Measurements from ENCODE around the gene PWP2. TPM values are rescaled to one million over a fixed set of nuclear protein-coding genes. Genes with fewer than 3 reads are reported as not detected.
"Not testable (repeated sequence)": the region's sequence is repeated elsewhere in the genome, so short reads cannot be mapped to it uniquely, and the experiment has no call there.

PWP2 gene
- polyA plus RNA-seq, 4 donors: 2.4 to 10.1 (median 5.5) TPM

DNA sequence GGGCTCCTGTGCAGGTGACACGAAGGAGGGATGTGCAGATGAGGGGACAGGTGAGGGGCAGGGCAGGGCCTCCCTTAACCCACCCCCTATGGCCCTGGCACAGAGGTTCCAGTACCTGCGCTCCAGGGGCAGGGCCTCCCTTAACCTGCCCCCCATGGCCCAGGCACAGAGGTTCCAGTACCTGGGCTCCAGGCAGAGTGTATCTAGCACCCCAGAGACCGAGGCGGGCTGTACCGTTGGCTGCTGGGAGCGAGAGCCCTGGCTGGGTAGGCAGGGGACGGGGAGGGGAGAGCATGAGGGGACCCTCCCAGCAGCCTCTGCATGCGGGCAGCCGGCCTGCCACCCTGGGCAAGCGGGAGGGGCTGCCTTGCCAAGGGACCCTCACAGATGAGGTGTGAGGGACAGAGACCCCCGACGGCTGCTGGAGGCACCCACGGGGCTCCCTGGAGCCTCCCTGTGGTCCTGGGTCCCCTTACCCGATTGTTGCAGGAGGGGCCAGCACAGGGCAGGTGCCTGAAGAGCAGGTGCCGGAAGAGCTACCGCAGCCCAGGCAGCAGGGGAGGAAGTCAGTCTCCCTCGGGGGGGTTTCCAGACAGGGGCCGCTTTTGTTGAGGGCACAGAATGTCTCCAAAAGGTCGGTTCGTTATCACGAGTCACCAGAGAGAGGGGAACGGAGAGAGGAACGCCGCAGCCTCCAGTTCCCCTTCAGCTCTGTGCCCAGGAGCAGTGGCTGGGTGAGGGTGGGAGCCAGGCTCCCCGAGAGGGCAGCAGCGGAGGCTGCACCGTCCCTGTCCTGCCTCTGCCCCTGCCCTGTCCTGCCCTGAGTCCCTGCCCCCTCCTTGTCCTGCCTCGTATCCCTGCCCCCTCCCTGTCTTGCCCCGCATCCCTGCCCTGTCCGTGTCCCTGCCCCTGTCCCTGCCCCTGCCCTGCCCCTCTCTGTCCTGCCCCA lies 52.4 kb downstream of the PWP2 start:
- not testable (repeated sequence) for DNase-seq (ENCODE audit: low read depth in 4 of 4, low spot score in 3 of 4)

DNA sequence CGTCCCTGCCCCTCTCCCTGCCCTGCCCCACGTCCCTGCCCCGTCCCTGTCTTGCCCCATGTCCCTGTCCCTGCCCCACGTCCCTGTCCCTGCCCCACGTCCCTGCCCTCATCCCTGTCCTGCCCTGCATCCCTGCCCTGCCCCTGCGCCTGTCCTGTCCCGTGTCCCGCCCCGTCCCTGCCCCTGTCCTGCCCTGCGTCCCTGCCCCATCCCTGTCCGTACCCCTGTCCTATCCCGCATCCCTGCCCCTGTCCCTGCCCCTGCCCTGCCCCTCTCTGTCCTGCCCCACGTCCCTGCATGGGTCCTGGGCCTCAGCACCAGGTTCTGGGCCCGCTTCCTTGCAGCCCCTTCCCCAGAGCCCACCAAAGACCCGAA lies 53.1 kb downstream of the PWP2 start:
- not testable (repeated sequence) for DNase-seq (ENCODE audit: low read depth in 4 of 4, low spot score in 3 of 4)

DNA sequence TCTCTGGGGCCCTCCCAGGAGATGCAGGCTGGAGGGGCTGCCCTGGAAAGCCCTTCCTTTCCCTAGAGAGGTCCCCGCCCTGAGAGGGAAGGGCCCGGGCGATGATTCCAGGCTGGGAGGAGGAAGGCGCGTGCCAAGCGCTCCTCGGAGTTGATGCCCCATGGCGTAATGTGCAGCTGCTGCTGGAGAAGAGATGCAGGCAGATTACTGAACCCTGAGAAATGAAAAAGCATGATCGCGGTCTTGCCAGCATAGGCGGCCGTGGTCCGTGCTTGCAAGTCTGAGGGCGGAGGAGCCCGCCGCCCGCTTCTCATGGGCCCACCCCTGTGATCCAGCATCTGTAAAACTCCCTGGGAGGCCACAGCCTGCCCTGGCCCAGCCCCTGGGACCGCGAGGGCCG lies 53.6 kb downstream of the PWP2 start:
- DNase-seq (ENCODE audit: low read depth in 4 of 4, low spot score in 3 of 4): not testable (repeated sequence)

DNA sequence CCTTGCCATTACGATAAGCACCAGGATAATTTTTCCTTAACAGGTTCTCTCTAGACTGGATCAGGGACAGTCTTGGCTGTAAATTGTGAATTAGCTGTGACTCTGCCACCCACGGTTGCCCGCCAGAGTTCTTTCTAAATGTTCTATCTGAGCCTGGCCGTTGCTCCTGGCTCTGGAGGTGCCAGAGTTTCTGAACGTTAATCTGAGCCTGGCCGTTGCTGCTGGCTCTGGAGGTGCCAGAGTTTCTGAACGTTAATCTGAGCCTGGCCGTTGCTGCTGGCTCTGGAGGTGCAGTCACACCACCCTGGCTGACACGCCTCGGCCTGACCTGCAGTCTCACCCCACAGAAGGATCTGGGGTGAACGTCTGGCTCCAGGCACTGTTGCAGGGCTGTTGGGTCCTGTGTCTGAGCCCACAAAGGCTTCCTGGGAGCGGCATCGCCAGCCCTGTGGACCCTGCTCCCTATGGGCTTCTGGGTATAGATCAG lies 56.0 kb downstream of the PWP2 start:
- not testable (repeated sequence) for DNase-seq (ENCODE audit: low read depth in 4 of 4, low spot score in 3 of 4)

DNA sequence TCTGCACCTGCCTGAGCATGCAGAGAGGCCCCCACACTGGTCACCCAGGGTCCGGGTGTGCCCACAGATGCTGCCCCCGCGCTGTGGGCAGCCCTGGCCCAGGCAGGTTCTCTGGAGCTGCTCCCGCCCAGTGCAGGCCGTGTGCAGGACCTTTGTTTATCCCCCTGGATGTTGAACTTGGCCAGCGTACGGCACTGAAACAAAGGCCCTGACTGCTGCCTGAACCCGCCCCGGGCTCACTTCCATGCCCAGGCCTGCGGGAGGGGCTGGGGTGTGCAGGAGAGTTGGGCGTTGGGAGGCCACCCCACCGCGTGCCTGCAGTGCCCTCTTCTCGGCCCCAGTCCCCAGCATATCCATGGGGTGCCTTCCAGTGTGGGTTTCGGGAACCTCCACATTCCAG lies 58.7 kb downstream of the PWP2 start:
- not testable (repeated sequence) for DNase-seq (ENCODE audit: low read depth in 4 of 4, low spot score in 3 of 4)

DNA sequence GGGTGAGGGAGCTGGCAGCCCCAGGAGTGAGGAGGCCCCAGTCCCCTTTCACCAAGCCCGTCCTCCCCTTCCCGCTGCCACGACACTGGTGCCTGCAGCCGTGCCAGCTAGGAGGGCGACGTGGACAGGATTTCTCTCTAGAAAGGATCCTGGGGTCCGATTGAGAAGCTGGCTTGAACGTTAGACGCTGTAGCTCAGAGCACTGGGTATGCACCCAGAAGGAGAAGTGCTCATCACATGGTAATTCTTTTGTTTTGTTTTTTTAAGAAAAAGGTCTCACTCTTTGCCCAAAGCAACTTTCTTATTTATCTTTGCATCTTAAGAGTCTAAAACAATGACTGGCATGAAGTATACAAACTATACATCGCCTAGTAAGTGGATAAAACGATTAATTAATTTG lies 60.3 kb downstream of the PWP2 start:
- not testable (repeated sequence) for DNase-seq (ENCODE audit: low read depth in 4 of 4, low spot score in 3 of 4)

DNA sequence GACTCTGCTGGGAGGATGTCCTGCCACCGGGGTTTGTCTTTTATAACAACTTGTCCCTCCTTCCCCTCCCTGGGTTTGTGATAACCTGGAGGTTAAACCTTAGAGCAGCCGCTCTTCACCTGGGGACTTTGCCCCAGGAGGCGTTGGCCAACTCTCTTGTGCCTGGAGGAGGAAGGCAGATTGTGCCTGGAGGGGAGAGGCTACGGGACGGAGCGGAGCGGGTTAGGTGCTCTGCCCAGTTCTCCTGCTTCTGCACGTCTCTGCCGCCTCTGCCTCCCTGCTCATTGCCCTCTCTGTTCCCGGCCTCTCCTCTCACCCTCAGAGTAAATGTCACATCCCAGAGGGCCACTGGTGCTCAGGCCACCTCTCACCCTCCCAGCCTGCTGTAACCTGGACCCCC lies 63.1 kb downstream of the PWP2 start:
- not testable (repeated sequence) for DNase-seq (ENCODE audit: low read depth in 4 of 4, low spot score in 3 of 4)

DNA sequence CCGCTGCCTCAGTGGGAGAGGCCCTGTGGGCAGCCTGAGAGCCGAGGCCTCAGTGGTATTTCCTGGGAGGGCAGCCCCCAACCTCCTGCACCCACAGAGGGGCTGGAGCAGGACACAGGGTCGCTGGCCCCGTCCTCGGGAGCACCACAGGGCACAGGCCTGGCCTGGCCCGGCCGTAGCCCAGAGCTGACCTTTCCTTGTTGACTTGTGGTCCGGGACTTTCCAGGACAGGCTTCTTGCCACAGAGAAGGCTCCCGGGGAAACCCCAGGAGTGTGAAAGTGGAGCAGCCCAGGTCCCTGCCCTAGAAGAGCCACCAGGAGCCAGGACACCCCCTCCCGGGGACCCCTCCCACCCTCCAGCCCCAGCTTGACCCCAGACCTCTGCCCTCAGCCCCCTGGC lies 63.7 kb downstream of the PWP2 start:
- DNase-seq (ENCODE audit: low read depth in 4 of 4, low spot score in 3 of 4): not testable (repeated sequence)

DNA sequence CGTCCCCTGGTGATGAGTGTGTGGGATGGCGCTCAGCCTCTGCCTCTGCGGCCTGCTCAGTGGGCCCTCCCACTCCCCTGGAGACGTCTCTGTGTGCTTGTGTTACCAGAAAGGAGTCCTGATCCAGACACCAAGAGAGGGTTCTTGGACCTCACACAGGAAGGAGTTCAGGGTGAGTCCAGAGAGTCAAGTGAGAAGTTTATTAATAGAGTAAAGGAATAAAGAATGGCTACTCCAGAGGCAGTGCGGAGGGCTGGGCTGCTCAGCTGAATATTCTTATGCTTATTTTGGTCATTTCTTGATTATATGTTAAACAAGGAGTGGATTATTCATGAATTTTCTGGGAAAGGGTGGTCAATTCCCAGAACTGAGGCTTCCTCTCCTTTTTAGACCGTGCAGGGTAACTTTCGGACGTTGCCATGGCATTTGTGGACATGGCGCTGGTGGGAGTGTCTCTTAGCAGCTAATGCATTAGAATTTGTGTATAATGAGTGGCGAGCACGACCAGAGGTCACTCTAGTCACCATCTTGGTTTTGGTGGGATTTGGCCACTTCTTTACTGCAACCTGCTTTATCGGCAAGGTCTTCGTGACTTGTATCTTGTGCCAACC lies 64.9 kb downstream of the PWP2 start:
- not testable (repeated sequence) for DNase-seq (ENCODE audit: low read depth in 4 of 4, low spot score in 3 of 4)

DNA sequence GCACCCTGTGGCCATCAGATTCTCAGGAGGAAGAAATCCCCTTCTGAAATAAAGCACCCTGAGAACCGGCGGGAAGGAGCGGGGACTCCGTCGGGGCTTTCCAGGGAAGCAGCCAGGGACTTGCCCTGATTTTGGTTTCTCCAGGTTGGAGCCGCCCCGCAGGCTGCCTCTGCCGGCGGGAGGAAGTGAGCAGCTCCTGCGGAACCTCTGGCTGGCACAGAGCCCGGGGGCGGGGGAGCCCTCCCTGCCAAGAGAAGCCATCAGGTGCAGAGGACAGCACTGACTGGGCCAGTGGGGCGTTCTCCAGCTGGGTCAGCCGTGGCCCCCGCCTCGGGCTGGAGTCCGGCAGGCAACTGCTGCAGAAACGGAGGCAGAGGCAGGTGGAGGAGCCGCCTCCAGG lies 65.5 kb downstream of the PWP2 start:
- DNase-seq (ENCODE audit: low read depth in 4 of 4, low spot score in 3 of 4): not testable (repeated sequence)

DNA sequence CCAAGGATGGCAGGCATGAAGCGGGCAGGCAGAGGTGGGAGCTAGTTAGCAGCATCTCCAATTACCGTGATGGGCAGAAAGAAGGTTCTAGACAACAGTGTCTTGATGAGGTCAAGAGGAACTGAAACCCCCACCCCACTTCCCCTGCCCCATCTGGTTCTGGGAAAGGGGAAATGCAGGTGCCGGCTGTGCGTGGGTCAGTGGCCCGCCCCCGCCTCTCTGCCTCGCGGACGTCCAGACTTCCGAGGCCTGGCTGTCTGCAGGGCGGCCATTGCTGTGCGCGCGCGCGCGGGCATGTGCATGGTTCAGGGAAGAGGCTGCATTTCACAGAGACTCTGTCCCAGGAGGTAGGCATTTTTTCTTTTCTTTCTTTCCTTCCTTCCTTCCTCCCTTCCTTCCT lies 68.0 kb downstream of the PWP2 start:
- DNase-seq (ENCODE audit: low read depth in 4 of 4, low spot score in 3 of 4): not testable (repeated sequence)

DNA sequence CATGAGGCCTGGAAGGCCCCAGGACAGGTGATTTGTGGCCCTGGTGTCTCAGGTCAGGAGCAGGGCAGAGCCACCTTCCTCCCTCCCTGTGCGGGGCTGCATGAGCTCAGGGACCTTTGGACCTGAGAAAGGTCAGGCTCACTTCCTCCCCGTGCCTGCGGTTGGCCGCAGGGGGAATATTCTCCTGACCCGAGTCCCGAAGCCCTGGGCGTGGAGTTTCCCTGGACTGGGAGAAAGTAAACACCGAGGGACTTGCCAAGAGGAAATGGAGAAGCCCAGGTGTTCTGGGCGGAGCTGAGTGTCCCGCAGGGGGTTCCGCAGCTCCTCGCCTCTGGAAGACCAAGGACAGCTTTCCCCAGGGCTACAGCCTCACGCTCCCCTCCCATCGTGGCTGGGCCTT lies 68.9 kb downstream of the PWP2 start:
- DNase-seq (ENCODE audit: low read depth in 4 of 4, low spot score in 3 of 4): not testable (repeated sequence)

Other genes with a start within 250 kb of the PWP2 start
- 10 to 100 TPM; 55.2 to 63.3 (median 59.4) TPM for gene AGPAT3, start 242.2 kb upstream of the PWP2 start, polyA plus RNA-seq (ENCODE audit: insufficient read length in 4 of 4)
- gene TRAPPC10, start 95.1 kb upstream of the PWP2 start, polyA plus RNA-seq (ENCODE audit: insufficient read length in 4 of 4): 10 to 100 TPM; 38.2 to 40.8 (median 39.4) TPM
- 10 to 100 TPM; 32.5 to 34.9 (median 33.0) TPM for gene GATD3, start 26.3 kb downstream of the PWP2 start, polyA plus RNA-seq (ENCODE audit: insufficient read length in 4 of 4)
- 10 to 100 TPM in 2 of 4 donors, 1 to 10 TPM in 2; 6.3 to 14.0 (median 9.1) TPM for gene ICOSLG, start 133.5 kb downstream of the PWP2 start, polyA plus RNA-seq (ENCODE audit: insufficient read length in 4 of 4)
- under 1 TPM in 2 of 4 donors, not detected in 2; 0.04 to 0.49 TPM for gene DNMT3L, start 154.5 kb downstream of the PWP2 start, polyA plus RNA-seq (ENCODE audit: insufficient read length in 4 of 4)
- under 1 TPM; 0.28 to 0.68 (median 0.40) TPM for gene AIRE, start 178.5 kb downstream of the PWP2 start, polyA plus RNA-seq (ENCODE audit: insufficient read length in 4 of 4)
- gene PFKL, start 192.7 kb downstream of the PWP2 start, polyA plus RNA-seq (ENCODE audit: insufficient read length in 4 of 4): 100 to 1,000 TPM; 119 to 187 (median 126) TPM
- gene CFAP410, start 232.0 kb downstream of the PWP2 start, polyA plus RNA-seq (ENCODE audit: insufficient read length in 4 of 4): 10 to 100 TPM; 20.7 to 36.2 (median 22.2) TPM
- gene TRPM2, start 246.2 kb downstream of the PWP2 start, polyA plus RNA-seq (ENCODE audit: insufficient read length in 4 of 4): 1 to 10 TPM in 1 of 4 donors, under 1 TPM in 3; 0.55 to 1.5 (median 0.77) TPM

Measured in right renal pelvis (tissue), 4 donors.